Measurements from ENCODE around the gene APBA3.

Gene APBA3

DNA sequence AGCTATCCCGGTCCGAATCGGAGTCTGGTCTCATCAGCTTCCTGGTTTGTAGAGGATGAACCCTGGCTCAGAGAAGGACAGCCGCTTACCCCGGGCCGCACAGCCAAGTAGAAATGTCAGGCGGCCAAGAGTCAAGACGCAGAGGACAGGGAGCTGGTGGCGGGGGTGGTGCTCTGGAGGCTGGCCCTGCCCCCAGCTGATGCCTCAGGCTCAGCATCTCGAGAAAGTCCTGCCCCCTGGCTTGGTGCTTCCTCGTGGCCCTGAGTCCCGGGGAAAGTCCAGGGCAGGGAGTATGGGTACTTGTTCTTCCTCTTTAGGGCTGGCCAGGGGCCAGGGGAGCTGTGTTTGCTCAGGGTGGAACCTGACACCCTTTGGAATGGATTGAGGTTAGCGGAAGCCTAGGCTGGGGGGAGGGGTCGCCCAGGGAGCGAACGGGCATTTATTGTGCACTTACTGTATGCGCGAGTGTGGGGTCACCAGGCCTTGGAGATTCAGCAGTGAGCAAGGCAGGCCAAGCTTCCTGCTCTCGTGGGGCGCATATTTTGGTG, 51.2 kb downstream of the APBA3 start:
- TF ChIP-seq, protein P1, sequence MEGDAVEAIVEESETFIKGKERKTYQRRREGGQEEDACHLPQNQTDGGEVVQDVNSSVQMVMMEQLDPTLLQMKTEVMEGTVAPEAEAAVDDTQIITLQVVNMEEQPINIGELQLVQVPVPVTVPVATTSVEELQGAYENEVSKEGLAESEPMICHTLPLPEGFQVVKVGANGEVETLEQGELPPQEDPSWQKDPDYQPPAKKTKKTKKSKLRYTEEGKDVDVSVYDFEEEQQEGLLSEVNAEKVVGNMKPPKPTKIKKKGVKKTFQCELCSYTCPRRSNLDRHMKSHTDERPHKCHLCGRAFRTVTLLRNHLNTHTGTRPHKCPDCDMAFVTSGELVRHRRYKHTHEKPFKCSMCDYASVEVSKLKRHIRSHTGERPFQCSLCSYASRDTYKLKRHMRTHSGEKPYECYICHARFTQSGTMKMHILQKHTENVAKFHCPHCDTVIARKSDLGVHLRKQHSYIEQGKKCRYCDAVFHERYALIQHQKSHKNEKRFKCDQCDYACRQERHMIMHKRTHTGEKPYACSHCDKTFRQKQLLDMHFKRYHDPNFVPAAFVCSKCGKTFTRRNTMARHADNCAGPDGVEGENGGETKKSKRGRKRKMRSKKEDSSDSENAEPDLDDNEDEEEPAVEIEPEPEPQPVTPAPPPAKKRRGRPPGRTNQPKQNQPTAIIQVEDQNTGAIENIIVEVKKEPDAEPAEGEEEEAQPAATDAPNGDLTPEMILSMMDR (conservative IDR thresholded peaks at IDR 0.05; ENCODE audit: low read depth, low read length), result no peak
- peak; percentile 71 for DNase-seq (ENCODE audit: low read depth)
- H3K4me3 ChIP-seq (ENCODE audit: low read depth, low read length), result no peak overlapping the region

DNA sequence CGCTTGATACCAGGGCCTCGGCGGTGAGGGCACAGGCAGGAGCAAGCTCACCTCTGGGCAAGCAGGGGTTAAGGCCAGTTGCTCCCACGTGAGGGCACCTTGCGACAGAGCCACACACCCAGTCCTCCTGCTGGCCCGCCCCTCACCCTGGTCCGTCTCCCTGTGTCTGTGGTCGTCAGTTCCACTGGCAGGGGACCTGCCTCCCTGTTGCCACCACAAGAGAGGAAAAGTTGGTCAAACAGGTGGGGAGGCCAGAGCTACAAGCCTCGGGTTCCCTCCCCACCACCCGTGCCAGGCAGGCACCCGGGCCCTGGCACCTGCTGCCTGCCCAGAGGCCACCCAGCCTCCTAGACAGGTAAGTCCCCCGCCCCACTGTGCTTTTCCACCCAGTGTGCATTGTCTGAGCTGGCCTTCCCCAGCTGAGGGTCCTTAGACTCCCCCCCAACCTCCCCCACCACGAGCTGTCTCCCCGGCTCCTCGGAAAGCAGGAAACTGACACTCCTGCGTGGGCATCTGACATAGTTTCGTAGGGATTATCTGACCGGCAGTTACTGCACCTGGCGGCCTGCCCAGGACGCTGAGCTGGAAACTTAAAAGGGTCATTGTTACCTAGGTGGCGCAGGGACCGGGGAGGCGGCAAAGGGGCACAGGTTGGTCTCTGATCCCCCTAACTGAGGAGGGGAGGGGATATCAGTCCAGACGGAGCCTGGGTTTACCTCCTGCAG, 53.1 kb downstream of the APBA3 start, which contains the start of gene TJP3:
TSS of gene TJP3 (plus strand) at position 178 of the 725 bp plus-strand sequence. CDS start 20,049 bp downstream, outside the sequence.
- H3K4me3 ChIP-seq (ENCODE audit: low read depth, low read length), result no peak within 1 kb of the TSS
- DNase-seq (ENCODE audit: low read depth), result no peak
- TF ChIP-seq, protein P1 (conservative IDR thresholded peaks at IDR 0.05; ENCODE audit: low read depth, low read length), result no peak

DNA sequence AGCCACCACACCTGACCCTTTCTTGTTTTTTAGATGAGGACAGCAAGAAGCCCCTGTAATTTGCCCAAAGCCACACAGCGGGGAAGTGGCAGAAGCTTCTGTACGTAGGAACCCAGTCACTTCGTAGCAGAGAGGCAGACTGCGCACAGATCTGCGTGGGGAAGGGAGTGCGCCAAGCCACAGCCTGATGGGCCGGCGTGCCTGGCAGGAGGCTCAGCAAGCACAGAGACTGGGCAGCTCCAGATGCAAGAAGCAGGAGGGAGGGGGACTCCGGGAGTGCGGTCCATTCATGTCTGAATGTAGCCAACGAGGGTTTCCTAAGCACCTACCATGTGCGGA, 53.7 kb downstream of the APBA3 start:
- DNase-seq (ENCODE audit: low read depth), result no peak
- H3K4me3 ChIP-seq (ENCODE audit: low read depth, low read length), result no peak overlapping the region
- TF ChIP-seq, protein P1 (conservative IDR thresholded peaks at IDR 0.05; ENCODE audit: low read depth, low read length), result no peak

DNA sequence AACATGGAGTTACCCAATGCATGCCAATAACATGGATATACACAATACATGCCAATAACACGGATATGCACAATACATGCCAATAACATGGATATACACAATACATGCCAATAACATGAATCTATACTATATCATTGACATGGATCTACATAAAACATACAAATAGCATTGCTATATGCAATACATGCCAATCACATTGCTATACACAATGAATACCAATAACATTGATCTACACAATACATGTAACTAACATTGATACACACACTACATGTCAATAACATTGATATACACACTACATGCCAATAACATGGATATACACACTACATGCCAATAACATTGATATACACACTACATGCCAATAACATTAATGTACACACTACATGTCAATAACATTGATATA, 60.3 kb downstream of the APBA3 start:
- no peak for DNase-seq (ENCODE audit: low read depth)
- H3K4me3 ChIP-seq (ENCODE audit: low read depth, low read length), result no peak overlapping the region
- TF ChIP-seq, protein P1 (conservative IDR thresholded peaks at IDR 0.05; ENCODE audit: low read depth, low read length), result no peak

Data from choroid plexus epithelial cell (primary cell).